C4-2B (cell line): ENCODE measurements around the gene CNTNAP5.

Experiments
- CTCF ChIP-seq: fragments of 450-650 bp; conservative IDR thresholded peaks from 2 replicates; pipeline ENCODE4 v1.5.1; 2017; ENCODE audit warnings: mild to moderate bottlenecking
- ZFX ChIP-seq: fragments of 450-650 bp; IDR thresholded peaks from 2 replicates; pipeline ENCODE4 v1.6.1; 2017

GRCh38 chr2:124478761-124479160, 453.7 kb downstream of the CNTNAP5 start:
- TF ChIP-seq CTCF (no peak), ZFX (no peak)
